Suprapubic skin (tissue), 4 donors: ENCODE results near the gene DSTN. TPM values are rescaled to one million over a fixed set of nuclear protein-coding genes. Genes with fewer than 3 reads are reported as not detected.
A peak's percentile ranks its signal among the peaks of the same experiment; 100 is the strongest.

Experiments
- DNase-seq, 2 donors: peaks; one replicate each; pipeline ENCODE4 v3.0.0-alpha.2; 2019; ENCODE audit warnings: low spot score in 2 of 2
- H3K27ac ChIP-seq: fragments of 200-600 bp; sonication (generic); one replicate; pipeline ENCODE4 v1.5.1; 2019
- H3K27me3 ChIP-seq: fragments of 200-600 bp; sonication (generic); one replicate; pipeline ENCODE4 v1.5.1; 2019
- H3K36me3 ChIP-seq: fragments of 200-600 bp; sonication (generic); one replicate; pipeline ENCODE4 v1.5.1; 2019
- H3K4me1 ChIP-seq: fragments of 200-600 bp; sonication (generic); one replicate; pipeline ENCODE4 v1.5.1; 2019
- H3K4me3 ChIP-seq: fragments of 200-600 bp; sonication (generic); one replicate; pipeline ENCODE4 v1.5.1; 2019; ENCODE audit warnings: mild to moderate bottlenecking
- H3K9me3 ChIP-seq: fragments of 200-600 bp; sonication (generic); one replicate; pipeline ENCODE4 v1.5.1; 2019
- CTCF ChIP-seq, 2 donors: fragments of 200-600 bp in 1 of 2; fragments of 450-650 bp in 1 of 2; sonication (generic) in 1 of 2; IDR thresholded peaks; one replicate each; pipeline ENCODE4 v1.5.1; 2016 to 2019; ENCODE audit warnings: antibody characterized with exemption in 2 of 2, mild to moderate bottlenecking in 1 of 2, moderate library complexity in 1 of 2
- EP300 ChIP-seq: sonication (generic); formaldehyde crosslinking; IDR thresholded peaks from one replicate; pipeline ENCODE4 v1.6.1; 2017; ENCODE audit warnings: antibody characterized with exemption
- POLR2A ChIP-seq, 2 donors: fragments of 450-650 bp; IDR thresholded peaks; one replicate each; pipeline ENCODE4 v1.6.1; 2017; ENCODE audit warnings: antibody characterized with exemption in 2 of 2, mild to moderate bottlenecking in 2 of 2, moderate library complexity in 2 of 2
- POLR2AphosphoS5 ChIP-seq, 3 donors: sonication (generic); formaldehyde crosslinking; IDR thresholded peaks; one replicate each; pipeline ENCODE4 v1.6.1; 2017; ENCODE audit warnings: antibody characterized with exemption in 3 of 3
- WGBS: methylation state at CpG from one replicate; pipeline ENCODE4 v1.1.5; 2018; 5-methylcytosine and 5-hydroxymethylcytosine counted together
- total RNA-seq, 4 donors: library from RNA; depleted of rRNA; stranded (reverse); fragments of >200 nt; gene quantifications; one replicate each; pipeline ENCODE4 v1.1.0, GENCODE V29; 2016

Gene DSTN
- total RNA-seq, 4 donors from 2014 or later = 186 to 301 (median 258) TPM

- H3K4me1 ChIP-seq = peaks cover 4% of the 10 kb centered on the region
Observed at GRCh38 chr20:17605131-17605660, 35.3 kb downstream of the DSTN start.

GRCh38 chr20:17606001-17606400, 36.1 kb downstream of the DSTN start:
- no peak overlapping the region for H3K4me3 ChIP-seq
- peaks cover 44% of the 10 kb centered on the region for H3K36me3 ChIP-seq
- DNase-seq = no peak
- no peaks in the 10 kb centered on the region for H3K27me3 ChIP-seq
- 72% methylated on average over 2 of the region's 2 CpGs for WGBS
- peaks cover 12% of the 10 kb centered on the region for H3K4me1 ChIP-seq
- TF ChIP-seq EP300 (no peak), CTCF (IDR thresholded peaks at IDR 0.05) (no peak), POLR2A (IDR thresholded peaks at IDR 0.05) (no peak), POLR2AphosphoS5 (IDR thresholded peaks at IDR 0.05) (no peak)
- H3K27ac ChIP-seq = no peak overlapping the region
- H3K9me3 ChIP-seq = no peaks in the 10 kb centered on the region

More at GRCh38 chr20:17605131-17605660, 35.3 kb downstream of the DSTN start:
- H3K4me3 ChIP-seq = no peak overlapping the region
- H3K36me3 ChIP-seq = peaks cover 44% of the 10 kb centered on the region
- DNase-seq = no peak
- H3K9me3 ChIP-seq = no peaks in the 10 kb centered on the region
- no peak overlapping the region for H3K27ac ChIP-seq
- H3K27me3 ChIP-seq = no peaks in the 10 kb centered on the region
- no peak for TF ChIP-seq POLR2AphosphoS5 (IDR thresholded peaks at IDR 0.05)
- 68% methylated on average over 5 of the region's 5 CpGs for WGBS

- Histone ChIP-seq H3K4me3 (no peak overlapping the region), H3K27me3 (no peaks in the 10 kb centered on the region), H3K9me3 (no peaks in the 10 kb centered on the region), H3K27ac (no peak overlapping the region), H3K36me3 (peaks cover 29% of the 10 kb centered on the region), H3K4me1 (peaks cover 31% of the 10 kb centered on the region)
- TF ChIP-seq POLR2A (IDR thresholded peaks at IDR 0.05) (no peak), POLR2AphosphoS5 (IDR thresholded peaks at IDR 0.05) (no peak), EP300 (no peak), CTCF (IDR thresholded peaks at IDR 0.05) (no peak)
- WGBS = 83% methylated on average over 3 of the region's 3 CpGs
- DNase-seq = no peak
Observed at GRCh38 chr20:17608701-17609497, 39.0 kb downstream of the DSTN start.

- Histone ChIP-seq H3K4me3 (no peak overlapping the region), H3K27me3 (no peaks in the 10 kb centered on the region), H3K27ac (peak overlapping the region; percentile 38), H3K4me1 (peaks cover 39% of the 10 kb centered on the region), H3K9me3 (no peaks in the 10 kb centered on the region), H3K36me3 (peaks cover 24% of the 10 kb centered on the region)
- WGBS = 80% methylated on average over 7 of the region's 8 CpGs
- no peak for DNase-seq
- TF ChIP-seq CTCF (IDR thresholded peaks at IDR 0.05) = no peak
- TF ChIP-seq EP300 = no peak
- no peak for TF ChIP-seq POLR2AphosphoS5 (IDR thresholded peaks at IDR 0.05)
- TF ChIP-seq POLR2A (IDR thresholded peaks at IDR 0.05) = no peak
Observed at GRCh38 chr20:17609811-17610377, 40.0 kb downstream of the DSTN start.

GRCh38 chr20:17610566-17611289, 40.9 kb downstream of the DSTN start:
- Histone ChIP-seq H3K4me1 (peaks cover 46% of the 10 kb centered on the region), H3K27me3 (no peaks in the 10 kb centered on the region), H3K4me3 (no peak overlapping the region), H3K27ac (peak overlapping the region; percentile 68), H3K36me3 (peaks cover 28% of the 10 kb centered on the region), H3K9me3 (no peaks in the 10 kb centered on the region)
- peak in 1 of 2 donors; percentile 85 for DNase-seq
- TF ChIP-seq POLR2AphosphoS5 (IDR thresholded peaks at IDR 0.05) = peak in 1 of 3 donors; percentile 18
- TF ChIP-seq CTCF (IDR thresholded peaks at IDR 0.05) = no peak
- WGBS = 31% methylated on average over 12 of the region's 19 CpGs
